Skeletal muscle tissue (tissue), 4 donors: Measurements from ENCODE around the gene AKAP1. TPM values are rescaled to one million over a fixed set of nuclear protein-coding genes. Genes with fewer than 3 reads are reported as not detected.

Experiments used
- H3K27ac ChIP-seq: one replicate; pipeline ENCODE4 v1.7.0; 2013; ENCODE audit warnings: mild to moderate bottlenecking, low read depth, low read length, inconsistent platforms
- H3K27me3 ChIP-seq, 3 donors: one replicate each; pipeline ENCODE4 v1.7.0; 2013; ENCODE audit warnings: low read length in 3 of 3; ENCODE audit not compliant: control insufficient read depth in 3 of 3, insufficient read depth in 3 of 3
- H3K36me3 ChIP-seq, 3 donors: one replicate each; pipeline ENCODE4 v1.7.0; 2013; ENCODE audit warnings: low read length in 3 of 3; ENCODE audit not compliant: control insufficient read depth in 3 of 3, insufficient read depth in 3 of 3
- H3K4me1 ChIP-seq, 3 donors: one replicate each; pipeline ENCODE4 v1.7.0; 2013; ENCODE audit warnings: low read length in 3 of 3, mild to moderate bottlenecking in 3 of 3; ENCODE audit not compliant: control insufficient read depth in 3 of 3, insufficient read depth in 3 of 3
- H3K4me3 ChIP-seq, 3 donors: one replicate each; pipeline ENCODE4 v1.7.0; 2013; ENCODE audit warnings: low read length in 3 of 3
- H3K9ac ChIP-seq, 3 donors: one replicate each; pipeline ENCODE4 v1.7.0; 2013; ENCODE audit warnings: low read length in 3 of 3, mild to moderate bottlenecking in 3 of 3, moderate library complexity in 2 of 3, low read depth in 1 of 3
- H3K9me3 ChIP-seq, 3 donors: one replicate each; pipeline ENCODE4 v1.7.0; 2013; ENCODE audit warnings: low read length in 3 of 3; ENCODE audit not compliant: control insufficient read depth in 3 of 3
- total RNA-seq: library from RNA; depleted of rRNA; stranded (reverse); fragments of >200 nt; gene quantifications from one replicate; pipeline ENCODE4 v1.2.3, GENCODE V29; 2014
- donor health status: Osteomylitis.

Gene AKAP1
- total RNA-seq, 1 donor from 2014 or later: 63.7 TPM

- no peak overlapping the region for H3K9ac ChIP-seq
- no peaks in the 10 kb centered on the region for H3K9me3 ChIP-seq
- H3K36me3 ChIP-seq: no peaks in the 10 kb centered on the region
- no peaks in the 10 kb centered on the region for H3K4me1 ChIP-seq
- H3K4me3 ChIP-seq: no peak overlapping the region
- no peaks in the 10 kb centered on the region for H3K27me3 ChIP-seq
- H3K27ac ChIP-seq: no peak overlapping the region
Measured at GRCh38 chr17:57135026-57135788, 50.2 kb downstream of the AKAP1 start.

GRCh38 chr17:57135789-57136291 lies 50.8 kb downstream of the AKAP1 start:
- H3K9me3 ChIP-seq: no peaks in the 10 kb centered on the region
- no peak overlapping the region for H3K27ac ChIP-seq
- H3K27me3 ChIP-seq: no peaks in the 10 kb centered on the region
- H3K9ac ChIP-seq: no peak overlapping the region
- no peak overlapping the region for H3K4me3 ChIP-seq
- H3K4me1 ChIP-seq: no peaks in the 10 kb centered on the region
- H3K36me3 ChIP-seq: no peaks in the 10 kb centered on the region

GRCh38 chr17:57136355-57136754 lies 51.3 kb downstream of the AKAP1 start:
- Histone ChIP-seq H3K27me3 (no peaks in the 10 kb centered on the region), H3K9me3 (no peaks in the 10 kb centered on the region), H3K9ac (no peak overlapping the region), H3K36me3 (no peaks in the 10 kb centered on the region), H3K27ac (no peak overlapping the region), H3K4me3 (no peak overlapping the region), H3K4me1 (no peaks in the 10 kb centered on the region)

- no peak overlapping the region for H3K4me3 ChIP-seq
- no peaks in the 10 kb centered on the region for H3K36me3 ChIP-seq
- no peak overlapping the region for H3K27ac ChIP-seq
- no peaks in the 10 kb centered on the region for H3K27me3 ChIP-seq
- no peaks in the 10 kb centered on the region for H3K9me3 ChIP-seq
- H3K4me1 ChIP-seq: peaks cover 0 to 3% (median 0%) of the 10 kb centered on the region in 3 donors
- no peak overlapping the region for H3K9ac ChIP-seq
Measured at GRCh38 chr17:57138030-57138911, 53.2 kb downstream of the AKAP1 start.

GRCh38 chr17:57138956-57139576 lies 54.0 kb downstream of the AKAP1 start:
- no peak overlapping the region for H3K4me3 ChIP-seq
- no peaks in the 10 kb centered on the region for H3K27me3 ChIP-seq
- peaks cover 0 to 3% (median 0%) of the 10 kb centered on the region in 3 donors for H3K4me1 ChIP-seq
- H3K9me3 ChIP-seq: no peaks in the 10 kb centered on the region
- H3K36me3 ChIP-seq: no peaks in the 10 kb centered on the region
- no peak overlapping the region for H3K9ac ChIP-seq
- no peak overlapping the region for H3K27ac ChIP-seq

GRCh38 chr17:57140316-57140715 lies 55.3 kb downstream of the AKAP1 start:
- Histone ChIP-seq H3K9me3 (no peaks in the 10 kb centered on the region), H3K27me3 (no peaks in the 10 kb centered on the region), H3K36me3 (no peaks in the 10 kb centered on the region), H3K9ac (no peak overlapping the region), H3K4me1 (peaks cover 0 to 3% (median 0%) of the 10 kb centered on the region in 3 donors), H3K27ac (no peak overlapping the region), H3K4me3 (no peak overlapping the region)

GRCh38 chr17:57142925-57143324 lies 57.9 kb downstream of the AKAP1 start:
- H3K9ac ChIP-seq: no peak overlapping the region
- no peaks in the 10 kb centered on the region for H3K27me3 ChIP-seq
- no peaks in the 10 kb centered on the region for H3K36me3 ChIP-seq
- H3K4me3 ChIP-seq: no peak overlapping the region
- no peaks in the 10 kb centered on the region for H3K9me3 ChIP-seq
- no peak overlapping the region for H3K27ac ChIP-seq
- H3K4me1 ChIP-seq: peaks cover 0 to 3% (median 0%) of the 10 kb centered on the region in 3 donors

GRCh38 chr17:57143361-57143760 lies 58.3 kb downstream of the AKAP1 start:
- H3K27me3 ChIP-seq: no peaks in the 10 kb centered on the region
- H3K27ac ChIP-seq: no peak overlapping the region
- H3K4me3 ChIP-seq: no peak overlapping the region
- H3K4me1 ChIP-seq: peaks cover 0 to 3% (median 0%) of the 10 kb centered on the region in 3 donors
- no peaks in the 10 kb centered on the region for H3K36me3 ChIP-seq
- H3K9me3 ChIP-seq: no peaks in the 10 kb centered on the region
- no peak overlapping the region for H3K9ac ChIP-seq

GRCh38 chr17:57143919-57144318 lies 58.9 kb downstream of the AKAP1 start:
- Histone ChIP-seq H3K9ac (no peak overlapping the region), H3K27me3 (no peaks in the 10 kb centered on the region), H3K4me3 (no peak overlapping the region), H3K9me3 (no peaks in the 10 kb centered on the region), H3K4me1 (peaks cover 0 to 3% (median 0%) of the 10 kb centered on the region in 3 donors), H3K36me3 (no peaks in the 10 kb centered on the region), H3K27ac (no peak overlapping the region)
